Suprapubic skin (tissue), 4 donors: ENCODE results near the gene TIE1. TPM values are rescaled to one million over a fixed set of nuclear protein-coding genes. Genes with fewer than 3 reads are reported as not detected.
A peak's percentile ranks its signal among the peaks of the same experiment; 100 is the strongest.

Source experiments
- DNase-seq, 2 donors: peaks; one replicate each; pipeline ENCODE4 v3.0.0-alpha.2; 2019; ENCODE audit warnings: low spot score in 2 of 2
- H3K27ac ChIP-seq: fragments of 200-600 bp; sonication (generic); one replicate; pipeline ENCODE4 v1.5.1; 2019
- H3K27me3 ChIP-seq: fragments of 200-600 bp; sonication (generic); one replicate; pipeline ENCODE4 v1.5.1; 2019
- H3K36me3 ChIP-seq: fragments of 200-600 bp; sonication (generic); one replicate; pipeline ENCODE4 v1.5.1; 2019
- H3K4me1 ChIP-seq: fragments of 200-600 bp; sonication (generic); one replicate; pipeline ENCODE4 v1.5.1; 2019
- H3K4me3 ChIP-seq: fragments of 200-600 bp; sonication (generic); one replicate; pipeline ENCODE4 v1.5.1; 2019; ENCODE audit warnings: mild to moderate bottlenecking
- H3K9me3 ChIP-seq: fragments of 200-600 bp; sonication (generic); one replicate; pipeline ENCODE4 v1.5.1; 2019
- CTCF ChIP-seq, 2 donors: fragments of 200-600 bp in 1 of 2; fragments of 450-650 bp in 1 of 2; sonication (generic) in 1 of 2; IDR thresholded peaks; one replicate each; pipeline ENCODE4 v1.5.1; 2016 to 2019; ENCODE audit warnings: antibody characterized with exemption in 2 of 2, mild to moderate bottlenecking in 1 of 2, moderate library complexity in 1 of 2
- EP300 ChIP-seq: sonication (generic); formaldehyde crosslinking; IDR thresholded peaks from one replicate; pipeline ENCODE4 v1.6.1; 2017; ENCODE audit warnings: antibody characterized with exemption
- POLR2A ChIP-seq, 2 donors: fragments of 450-650 bp; IDR thresholded peaks; one replicate each; pipeline ENCODE4 v1.6.1; 2017; ENCODE audit warnings: antibody characterized with exemption in 2 of 2, mild to moderate bottlenecking in 2 of 2, moderate library complexity in 2 of 2
- POLR2AphosphoS5 ChIP-seq, 3 donors: sonication (generic); formaldehyde crosslinking; IDR thresholded peaks; one replicate each; pipeline ENCODE4 v1.6.1; 2017; ENCODE audit warnings: antibody characterized with exemption in 3 of 3
- WGBS: methylation state at CpG from one replicate; pipeline ENCODE4 v1.1.5; 2018; 5-methylcytosine and 5-hydroxymethylcytosine counted together
- total RNA-seq, 4 donors: library from RNA; depleted of rRNA; stranded (reverse); fragments of >200 nt; gene quantifications; one replicate each; pipeline ENCODE4 v1.1.0, GENCODE V29; 2016

TIE1 gene
- total RNA-seq, 4 donors from 2014 or later: 5.4 to 19.0 (median 11.3) TPM

- H3K27me3 ChIP-seq: no peaks in the 10 kb centered on the region
- TF ChIP-seq POLR2AphosphoS5 (IDR thresholded peaks at IDR 0.05): no peak
- TF ChIP-seq POLR2A (IDR thresholded peaks at IDR 0.05): no peak
- no peak for TF ChIP-seq EP300
- no peak for TF ChIP-seq CTCF (IDR thresholded peaks at IDR 0.05)
- H3K9me3 ChIP-seq: peaks cover 8% of the 10 kb centered on the region
- H3K27ac ChIP-seq: no peak overlapping the region
- no peaks in the 10 kb centered on the region for H3K36me3 ChIP-seq
- no peaks in the 10 kb centered on the region for H3K4me1 ChIP-seq
- WGBS: 89% methylated on average over 5 of the region's 5 CpGs
- DNase-seq: peak in 1 of 2 donors; percentile 40
- H3K4me3 ChIP-seq: no peak overlapping the region
These were observed 21.7 kb downstream of the TIE1 start for GRCh38 chr1:43322506-43322905.

- H3K4me3 ChIP-seq: no peak overlapping the region
- H3K9me3 ChIP-seq: peaks cover 14% of the 10 kb centered on the region
- no peaks in the 10 kb centered on the region for H3K36me3 ChIP-seq
- TF ChIP-seq POLR2A (IDR thresholded peaks at IDR 0.05): no peak
- no peak for TF ChIP-seq POLR2AphosphoS5 (IDR thresholded peaks at IDR 0.05)
- no peak for TF ChIP-seq CTCF (IDR thresholded peaks at IDR 0.05)
- TF ChIP-seq EP300: no peak
- no peaks in the 10 kb centered on the region for H3K27me3 ChIP-seq
- H3K27ac ChIP-seq: no peak overlapping the region
- WGBS: 91% methylated on average over 1 of the region's 1 CpG
- H3K4me1 ChIP-seq: peaks cover 3% of the 10 kb centered on the region
- DNase-seq: no peak
These were observed 24.0 kb downstream of the TIE1 start for GRCh38 chr1:43324810-43325209.

- Histone ChIP-seq H3K9me3 (peaks cover 14% of the 10 kb centered on the region), H3K4me3 (no peak overlapping the region), H3K4me1 (peaks cover 9% of the 10 kb centered on the region), H3K27me3 (no peaks in the 10 kb centered on the region), H3K36me3 (no peaks in the 10 kb centered on the region), H3K27ac (no peak overlapping the region)
- no peak for TF ChIP-seq POLR2A (IDR thresholded peaks at IDR 0.05)
- no peak for TF ChIP-seq POLR2AphosphoS5 (IDR thresholded peaks at IDR 0.05)
- no peak for TF ChIP-seq CTCF (IDR thresholded peaks at IDR 0.05)
- TF ChIP-seq EP300: no peak
- no peak for DNase-seq
These were observed 24.6 kb downstream of the TIE1 start for GRCh38 chr1:43325381-43325780.

GRCh38 chr1:43327549-43328292 lies 26.9 kb downstream of the TIE1 start:
- Histone ChIP-seq H3K9me3 (peaks cover 14% of the 10 kb centered on the region), H3K4me1 (peaks cover 12% of the 10 kb centered on the region), H3K36me3 (no peaks in the 10 kb centered on the region), H3K4me3 (no peak overlapping the region), H3K27ac (no peak overlapping the region), H3K27me3 (no peaks in the 10 kb centered on the region)
- WGBS: 83% methylated on average over 1 of the region's 1 CpG
- TF ChIP-seq EP300 (no peak), POLR2AphosphoS5 (IDR thresholded peaks at IDR 0.05) (no peak), CTCF (IDR thresholded peaks at IDR 0.05) (no peak), POLR2A (IDR thresholded peaks at IDR 0.05) (no peak)
- DNase-seq: no peak

GRCh38 chr1:43329995-43330751 lies 29.4 kb downstream of the TIE1 start:
- no peaks in the 10 kb centered on the region for H3K36me3 ChIP-seq
- 36% methylated on average over 6 of the region's 6 CpGs for WGBS
- no peak overlapping the region for H3K4me3 ChIP-seq
- peaks cover 12% of the 10 kb centered on the region for H3K4me1 ChIP-seq
- peak in 1 of 2 donors; percentile 76 for DNase-seq
- TF ChIP-seq POLR2AphosphoS5 (IDR thresholded peaks at IDR 0.05) (no peak), POLR2A (IDR thresholded peaks at IDR 0.05) (no peak), CTCF (IDR thresholded peaks at IDR 0.05) (no peak)
- H3K9me3 ChIP-seq: peaks cover 14% of the 10 kb centered on the region
- no peak overlapping the region for H3K27ac ChIP-seq
- H3K27me3 ChIP-seq: no peaks in the 10 kb centered on the region
